SU-DHL-6 (cell line): ENCODE measurements around the gene LRFN2.

ENCODE experiments used
- H2AFZ ChIP-seq: fragments of 200-600 bp; sonication (generic); 2 replicates; pipeline ENCODE4 v1.6.1; 2014; ENCODE audit warnings: low read depth, mild to moderate bottlenecking, moderate library complexity, mixed read lengths, antibody characterized with exemption, low read length; ENCODE audit not compliant: severe bottlenecking
- H3F3A ChIP-seq: fragments of 200-600 bp; shearing (Covaris generic); 2 replicates; pipeline ENCODE4 v1.6.0; 2016; ENCODE audit warnings: antibody characterized with exemption, mild to moderate bottlenecking; ENCODE audit not compliant: insufficient read depth
- H3K27ac ChIP-seq: fragments of 200-600 bp; sonication (generic); 2 replicates; pipeline ENCODE4 v1.5.1; 2016; ENCODE audit warnings: low read depth, mild to moderate bottlenecking, low read length, moderate library complexity, mixed read lengths
- H3K27me3 ChIP-seq: fragments of 200-600 bp; sonication (generic), shearing (Covaris generic); 2 replicates; pipeline ENCODE4 v1.6.0; 2014; ENCODE audit warnings: mild to moderate bottlenecking, low read length
- H3K36me3 ChIP-seq: fragments of 200-600 bp; sonication (generic); 2 replicates; pipeline ENCODE4 v1.6.1; 2014; ENCODE audit warnings: mild to moderate bottlenecking, low read length, mixed read lengths
- H3K4me2 ChIP-seq: fragments of 300-600, 200-600 bp; shearing (Covaris generic), sonication (generic); 2 replicates; pipeline ENCODE4 v1.6.0; 2014; ENCODE audit warnings: low read length, low read depth, mild to moderate bottlenecking; ENCODE audit not compliant: poor library complexity, severe bottlenecking
- H3K4me3 ChIP-seq: fragments of 200-600 bp; sonication (generic); 2 replicates; pipeline ENCODE4 v1.5.1; 2014; ENCODE audit warnings: antibody characterized with exemption, low read length, mild to moderate bottlenecking, mixed read lengths; ENCODE audit not compliant: insufficient read depth, poor library complexity, severe bottlenecking
- H3K79me2 ChIP-seq: fragments of 200-600 bp; sonication (generic); 2 replicates; pipeline ENCODE4 v1.6.1; 2014; ENCODE audit warnings: mild to moderate bottlenecking, low read length, moderate library complexity; ENCODE audit not compliant: insufficient read depth
- H3K9ac ChIP-seq: fragments of 200-600 bp; sonication (generic); 2 replicates; pipeline ENCODE4 v1.7.0; 2014; ENCODE audit warnings: mild to moderate bottlenecking, low read length
- H3K9me2 ChIP-seq: fragments of 200-600 bp; sonication (generic); replicated peaks from 2 replicates; pipeline ENCODE4 v1.6.1; 2014; ENCODE audit warnings: low read length; ENCODE audit not compliant: insufficient read depth
- H3K9me3 ChIP-seq: fragments of 200-600 bp; sonication (generic); 2 replicates; pipeline ENCODE4 v1.6.1; 2014; ENCODE audit warnings: low read length, mixed read lengths; ENCODE audit not compliant: insufficient read depth
- H4K20me1 ChIP-seq: fragments of 200-600 bp; sonication (generic); 2 replicates; pipeline ENCODE4 v1.6.1; 2014; ENCODE audit warnings: low read depth, mild to moderate bottlenecking, antibody characterized with exemption, low read length, moderate library complexity, mixed read lengths
- CTCF ChIP-seq: fragments of 200-600 bp; sonication (generic); IDR thresholded peaks from one replicate; pipeline ENCODE4 v1.5.1; 2017; ENCODE audit warnings: antibody characterized with exemption, mild to moderate bottlenecking, low read length, moderate library complexity; ENCODE audit not compliant: insufficient read depth, poor library complexity, severe bottlenecking
- EZH2phosphoT487 ChIP-seq: fragments of 200-600 bp; sonication (generic), shearing (Covaris generic); conservative IDR thresholded peaks from 2 replicates; pipeline ENCODE4 v1.6.1; 2018; ENCODE audit warnings: mild to moderate bottlenecking, antibody characterized with exemption, low read length, moderate library complexity, mixed read lengths

Gene LRFN2

DNA sequence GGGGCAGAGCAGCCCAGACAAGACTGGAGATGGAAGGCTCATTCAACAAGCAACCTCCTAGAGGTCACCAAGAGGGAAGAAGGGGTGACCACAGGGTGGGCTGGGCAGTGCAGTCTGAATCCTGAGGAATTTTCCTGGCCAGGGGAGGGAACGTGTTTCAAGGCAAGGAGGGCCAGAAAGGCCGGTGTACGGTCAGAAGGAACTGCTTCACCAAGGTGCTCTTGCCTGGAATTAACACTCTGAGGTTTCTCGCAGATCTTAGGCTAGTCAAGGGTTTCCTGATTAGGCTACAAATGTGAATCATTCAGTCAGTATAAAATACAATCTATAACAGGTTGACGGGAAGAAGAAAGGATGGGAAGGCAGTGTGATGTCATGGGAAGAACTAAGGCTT is 199.3 kb downstream of the LRFN2 start:
- Histone ChIP-seq H3K27ac (no peak overlapping the region), H3K4me2 (no peak overlapping the region), H4K20me1 (no peaks in the 10 kb centered on the region), H3K27me3 (no peaks in the 10 kb centered on the region), H3K9me3 (no peaks in the 10 kb centered on the region), H2AFZ (no peak overlapping the region), H3K9me2 (no peaks in the 10 kb centered on the region), H3K36me3 (no peaks in the 10 kb centered on the region), H3K9ac (no peak overlapping the region), H3F3A (no peaks in the 10 kb centered on the region), H3K79me2 (no peaks in the 10 kb centered on the region), H3K4me3 (no peak overlapping the region)
- TF ChIP-seq CTCF (no peak), EZH2phosphoT487 (no peak)

DNA sequence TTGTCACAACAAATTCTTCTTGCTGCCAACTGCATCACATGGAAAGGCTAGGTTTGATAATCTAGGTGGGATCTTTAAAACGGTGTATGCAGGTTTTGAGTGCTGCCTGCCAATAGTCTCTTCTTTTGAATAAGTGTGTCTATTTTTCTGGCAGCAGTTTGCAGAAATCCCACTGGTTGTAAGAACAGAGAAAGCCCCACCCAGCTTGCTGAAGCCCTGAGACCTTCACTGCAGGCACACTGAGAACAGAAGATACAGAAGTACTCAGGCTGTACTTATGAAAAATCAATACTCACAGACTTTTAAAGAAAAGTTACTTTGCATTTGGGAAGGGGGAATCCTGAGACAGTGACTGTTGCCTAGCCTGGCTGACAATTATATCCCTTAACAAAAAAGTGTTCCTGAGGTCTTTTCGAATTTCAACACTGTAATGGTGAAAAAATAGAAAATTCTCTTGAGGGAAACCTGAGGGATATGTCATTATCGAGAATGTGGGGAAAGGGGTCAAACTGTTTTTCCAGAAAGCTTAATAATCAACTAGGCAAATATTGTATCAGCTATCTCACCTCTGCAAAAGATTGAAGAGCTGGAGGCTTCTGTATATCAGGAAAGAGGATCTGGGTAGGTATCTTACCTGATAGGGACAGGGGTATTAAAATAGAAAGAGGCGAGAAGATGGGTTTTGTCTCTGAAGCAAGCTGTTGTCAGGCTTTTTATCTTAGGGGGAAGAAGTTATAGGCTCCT is 199.9 kb downstream of the LRFN2 start:
- H3F3A ChIP-seq: no peaks in the 10 kb centered on the region
- no peak overlapping the region for H3K4me2 ChIP-seq
- no peaks in the 10 kb centered on the region for H3K36me3 ChIP-seq
- H3K27me3 ChIP-seq: no peaks in the 10 kb centered on the region
- H3K9me3 ChIP-seq: no peaks in the 10 kb centered on the region
- H3K79me2 ChIP-seq: no peaks in the 10 kb centered on the region
- H2AFZ ChIP-seq: no peak overlapping the region
- H3K9ac ChIP-seq: no peak overlapping the region
- H4K20me1 ChIP-seq: no peaks in the 10 kb centered on the region
- H3K4me3 ChIP-seq: no peak overlapping the region
- H3K9me2 ChIP-seq: no peaks in the 10 kb centered on the region
- H3K27ac ChIP-seq: no peak overlapping the region
- no peak for TF ChIP-seq CTCF
- no peak for TF ChIP-seq EZH2phosphoT487

GRCh38 chr6:40386200-40386599 is 201.0 kb downstream of the LRFN2 start:
- H3F3A ChIP-seq: no peaks in the 10 kb centered on the region
- H2AFZ ChIP-seq: no peak overlapping the region
- no peak overlapping the region for H3K4me3 ChIP-seq
- H3K27me3 ChIP-seq: no peaks in the 10 kb centered on the region
- TF ChIP-seq EZH2phosphoT487: no peak
- TF ChIP-seq CTCF: no peak
- no peaks in the 10 kb centered on the region for H3K36me3 ChIP-seq
- no peaks in the 10 kb centered on the region for H3K79me2 ChIP-seq
- no peaks in the 10 kb centered on the region for H3K9me3 ChIP-seq
- no peak overlapping the region for H3K27ac ChIP-seq
- H3K9me2 ChIP-seq: no peaks in the 10 kb centered on the region
- no peak overlapping the region for H3K4me2 ChIP-seq
- H3K9ac ChIP-seq: no peak overlapping the region
- H4K20me1 ChIP-seq: no peaks in the 10 kb centered on the region
